ENCODE measurements around the gene TRPV2.

Gene TRPV2

DNA sequence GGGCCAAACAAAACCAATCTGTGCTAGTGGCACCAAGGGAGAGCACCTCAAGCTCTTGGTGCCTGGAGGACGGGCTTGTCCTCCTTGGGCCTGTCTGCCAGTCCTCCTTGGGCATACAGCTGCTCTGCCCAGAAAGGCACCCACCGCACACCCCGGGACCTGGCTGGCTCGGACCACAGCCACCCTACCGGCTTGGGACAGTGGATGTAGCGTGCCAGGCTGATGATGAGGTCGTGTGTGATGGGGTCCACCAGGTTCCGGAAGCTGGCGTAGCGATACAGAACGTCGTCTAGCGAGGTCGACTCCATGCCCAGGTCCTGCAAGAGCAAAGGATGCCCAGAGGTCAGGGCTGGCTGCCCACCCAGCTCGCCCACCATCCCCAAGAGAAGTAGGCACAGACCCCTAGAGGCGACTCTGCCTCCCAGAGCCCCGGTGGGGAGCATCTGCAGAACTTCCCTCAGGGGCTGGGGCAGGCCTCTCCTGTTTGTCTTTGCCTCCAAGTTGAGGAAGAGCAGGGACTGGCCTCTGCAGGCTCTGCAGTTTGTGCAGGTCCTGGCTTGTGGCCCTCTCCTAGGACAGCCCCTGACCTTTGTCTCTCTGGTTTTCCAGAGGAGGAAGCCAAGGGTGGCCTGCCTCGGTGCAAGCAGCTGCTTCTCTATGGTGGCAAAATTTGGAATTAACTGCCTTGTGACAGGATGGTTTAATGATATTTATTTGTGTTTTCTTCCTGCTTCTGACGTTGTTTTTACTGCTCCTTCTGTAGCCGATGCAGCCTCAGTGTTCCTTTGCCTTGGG is 46.9 kb downstream of the TRPV2 start:
- POLR2A ChIA-PET, result interaction anchor here (0.6 to 2.3 kb wide), 3 partner anchors 9 to 506 kb away, joined by 4 to 10 read pairs (median 5); no protein-coding TSS in a partner anchor

DNA sequence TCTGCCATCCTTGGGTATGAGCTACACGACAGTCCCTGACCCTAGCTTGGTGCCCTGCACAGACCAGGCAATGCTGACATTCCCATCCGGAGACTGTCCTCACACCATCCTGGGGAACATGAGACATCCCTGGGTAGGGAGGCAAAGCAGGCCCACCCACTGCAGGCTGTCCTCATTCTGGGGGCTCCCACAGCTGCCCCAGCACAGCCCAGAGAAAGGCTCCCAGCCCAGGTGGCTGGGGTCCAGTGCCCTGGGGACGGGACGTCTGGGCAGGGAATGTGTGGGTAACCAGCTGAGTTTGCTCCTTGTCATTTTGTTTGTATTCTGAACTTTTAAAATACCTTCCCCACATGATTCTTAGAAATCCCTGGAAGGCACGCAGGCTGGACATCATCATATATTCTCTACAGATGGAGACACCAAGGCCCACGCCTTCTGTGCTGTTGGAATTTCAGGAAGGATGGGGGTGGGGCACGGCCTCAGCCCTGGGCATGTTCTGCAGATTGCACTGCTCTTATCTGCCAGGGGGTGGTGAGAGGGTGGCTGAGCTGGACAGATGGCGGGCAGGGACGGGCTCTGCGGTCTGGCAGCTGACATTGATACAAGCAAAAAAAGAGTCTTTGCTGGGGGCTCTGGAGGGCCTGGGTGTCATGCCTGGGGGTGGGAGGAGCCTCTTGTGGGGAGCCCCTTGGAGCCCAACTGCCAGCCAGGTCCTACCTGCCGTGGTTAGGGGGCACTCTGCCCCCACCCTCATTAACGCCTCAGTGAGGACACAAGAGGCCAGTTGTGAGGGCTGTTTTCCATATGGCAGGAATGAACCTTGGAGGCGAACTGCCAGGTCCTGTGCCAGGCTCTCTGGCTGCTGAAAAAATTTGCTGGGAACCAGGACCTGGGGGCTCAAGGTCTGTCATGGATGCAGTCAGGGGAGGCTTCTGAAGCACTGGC is 48.3 kb downstream of the TRPV2 start:
- TF ChIP-seq HDGF (IDR thresholded peaks at IDR 0.05; ENCODE audit: borderline replicate concordance), result no peak
- no peak for TF ChIP-seq LEF1 (IDR thresholded peaks at IDR 0.05; ENCODE audit: borderline replicate concordance)
- TF ChIP-seq ZNF384 (IDR thresholded peaks at IDR 0.05), result no peak
- no peak for TF ChIP-seq CTBP1 (IDR thresholded peaks at IDR 0.05; ENCODE audit: borderline replicate concordance)
- no peak for TF ChIP-seq SP1 (IDR thresholded peaks at IDR 0.05)
- no peak for TF ChIP-seq BHLHE40 (IDR thresholded peaks at IDR 0.05; ENCODE audit: borderline replicate concordance)
- TF ChIP-seq FOXA1 (IDR thresholded peaks at IDR 0.05), result no peak
- no peak for TF ChIP-seq FOXM1 (IDR thresholded peaks at IDR 0.05; ENCODE audit: borderline replicate concordance)
- no peak for TF ChIP-seq FOXK2 (IDR thresholded peaks at IDR 0.05)
- TF ChIP-seq NFRKB (IDR thresholded peaks at IDR 0.05), result no peak
- TF ChIP-seq ELF4 (IDR thresholded peaks at IDR 0.05), result no peak
- CTCF ChIA-PET, result interaction anchor here (1.2 to 2.2 kb wide), 3 partner anchors 11 to 57 kb away, joined by 4 to 6 read pairs (median 5); no protein-coding TSS in a partner anchor
- no peak for DNase-seq (ENCODE audit: extremely low spot score)
- POLR2A ChIA-PET, result interaction anchor here (0.9 to 1.3 kb wide), 3 partner anchors 25 to 72 kb away, joined by 3 read pairs; no protein-coding TSS in a partner anchor

More for the DNA sequence above, 46.9 kb downstream of the TRPV2 start:
- CTCF ChIA-PET, result interaction anchor here (1.2 to 1.5 kb wide), 2 partner anchors 9 to 11 kb away, joined by 4 to 6 read pairs; no protein-coding TSS in a partner anchor
- no peak for DNase-seq (ENCODE audit: extremely low spot score)
- TF ChIP-seq SP1 (IDR thresholded peaks at IDR 0.05), result no peak
- TF ChIP-seq FOXK2 (IDR thresholded peaks at IDR 0.05), result no peak
- no peak for TF ChIP-seq TARDBP (IDR thresholded peaks at IDR 0.05)
- no peak for TF ChIP-seq LEF1 (IDR thresholded peaks at IDR 0.05; ENCODE audit: borderline replicate concordance)
- TF ChIP-seq FOXM1 (IDR thresholded peaks at IDR 0.05; ENCODE audit: borderline replicate concordance), result no peak
- TF ChIP-seq L3MBTL2 (conservative IDR thresholded peaks at IDR 0.05), result no peak
- TF ChIP-seq FOXA1 (IDR thresholded peaks at IDR 0.05), result no peak
- TF ChIP-seq HDGF (IDR thresholded peaks at IDR 0.05; ENCODE audit: borderline replicate concordance), result no peak
- TF ChIP-seq, protein P1, sequence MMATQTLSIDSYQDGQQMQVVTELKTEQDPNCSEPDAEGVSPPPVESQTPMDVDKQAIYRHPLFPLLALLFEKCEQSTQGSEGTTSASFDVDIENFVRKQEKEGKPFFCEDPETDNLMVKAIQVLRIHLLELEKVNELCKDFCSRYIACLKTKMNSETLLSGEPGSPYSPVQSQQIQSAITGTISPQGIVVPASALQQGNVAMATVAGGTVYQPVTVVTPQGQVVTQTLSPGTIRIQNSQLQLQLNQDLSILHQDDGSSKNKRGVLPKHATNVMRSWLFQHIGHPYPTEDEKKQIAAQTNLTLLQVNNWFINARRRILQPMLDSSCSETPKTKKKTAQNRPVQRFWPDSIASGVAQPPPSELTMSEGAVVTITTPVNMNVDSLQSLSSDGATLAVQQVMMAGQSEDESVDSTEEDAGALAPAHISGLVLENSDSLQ (IDR thresholded peaks at IDR 0.05), result no peak
- no peak for TF ChIP-seq ARNT (IDR thresholded peaks at IDR 0.05)
- no peak for TF ChIP-seq SUZ12 (IDR thresholded peaks at IDR 0.05)
- TF ChIP-seq ZNF384 (IDR thresholded peaks at IDR 0.05), result no peak
- no peak for TF ChIP-seq BHLHE40 (IDR thresholded peaks at IDR 0.05; ENCODE audit: borderline replicate concordance)
- no peak for TF ChIP-seq ELF4 (IDR thresholded peaks at IDR 0.05)
- no peak for TF ChIP-seq CTBP1 (IDR thresholded peaks at IDR 0.05; ENCODE audit: borderline replicate concordance)
- no peak for TF ChIP-seq NFRKB (IDR thresholded peaks at IDR 0.05)

DNA sequence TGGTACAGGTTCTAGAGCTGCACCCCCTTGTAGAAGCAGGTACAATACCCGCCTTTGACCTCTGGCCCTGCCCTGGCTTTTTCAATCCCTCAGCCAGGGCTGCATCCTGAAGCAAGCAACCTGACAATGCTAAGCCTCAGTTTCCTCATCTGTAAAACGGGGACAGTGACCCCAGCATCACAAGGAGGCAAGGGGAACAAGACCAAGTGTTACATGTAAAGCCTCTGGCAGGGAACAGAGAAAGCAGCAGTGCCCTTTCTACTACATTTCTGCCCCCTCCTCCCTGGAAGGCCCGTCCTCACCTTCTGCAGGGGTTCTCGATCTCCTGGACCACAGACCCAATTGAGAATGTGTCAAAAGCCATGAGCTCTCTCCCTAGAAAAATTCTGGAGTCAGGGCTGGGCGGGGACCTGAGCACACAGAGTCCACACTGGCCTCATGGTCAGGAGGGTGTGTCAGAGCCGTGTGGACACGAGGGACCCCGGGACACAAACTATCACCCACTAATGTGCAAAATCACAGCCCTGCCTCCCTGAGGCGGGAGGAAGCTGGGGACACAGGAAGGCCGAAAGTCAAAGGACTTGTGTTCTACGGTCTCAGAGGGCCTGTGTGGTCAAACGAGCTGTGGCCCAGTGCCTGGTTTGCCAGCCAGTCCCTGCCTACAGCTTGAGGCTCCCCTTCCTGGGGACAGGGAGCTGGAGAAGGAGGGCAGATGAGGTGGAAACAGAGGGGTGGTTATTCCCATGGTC is 49.1 kb downstream of the TRPV2 start:
- CTCF ChIA-PET, result interaction anchor here (1.3 to 2.2 kb wide), 2 partner anchors 11 to 56 kb away, joined by 5 to 6 read pairs; no protein-coding TSS in a partner anchor
- no peak for DNase-seq (ENCODE audit: extremely low spot score)
- POLR2A ChIA-PET, result interaction anchor here (1.3 to 1.8 kb wide), 2 partner anchors 26 to 71 kb away, joined by 3 to 5 read pairs; no protein-coding TSS in a partner anchor
- no peak for TF ChIP-seq SP1 (IDR thresholded peaks at IDR 0.05)
- no peak for TF ChIP-seq CTBP1 (IDR thresholded peaks at IDR 0.05; ENCODE audit: borderline replicate concordance)
- TF ChIP-seq, protein P1 (IDR thresholded peaks at IDR 0.05), result no peak
- no peak for TF ChIP-seq TARDBP (IDR thresholded peaks at IDR 0.05)
- TF ChIP-seq ELF4 (IDR thresholded peaks at IDR 0.05), result no peak
- no peak for TF ChIP-seq FOXK2 (IDR thresholded peaks at IDR 0.05)
- TF ChIP-seq SUZ12 (IDR thresholded peaks at IDR 0.05), result no peak
- TF ChIP-seq HDGF (IDR thresholded peaks at IDR 0.05; ENCODE audit: borderline replicate concordance), result no peak
- TF ChIP-seq FOXM1 (IDR thresholded peaks at IDR 0.05; ENCODE audit: borderline replicate concordance), result no peak
- TF ChIP-seq ZNF384 (IDR thresholded peaks at IDR 0.05), result no peak
- TF ChIP-seq ARNT (IDR thresholded peaks at IDR 0.05), result no peak
- no peak for TF ChIP-seq FOXA1 (IDR thresholded peaks at IDR 0.05)
- TF ChIP-seq NFRKB (IDR thresholded peaks at IDR 0.05), result no peak

DNA sequence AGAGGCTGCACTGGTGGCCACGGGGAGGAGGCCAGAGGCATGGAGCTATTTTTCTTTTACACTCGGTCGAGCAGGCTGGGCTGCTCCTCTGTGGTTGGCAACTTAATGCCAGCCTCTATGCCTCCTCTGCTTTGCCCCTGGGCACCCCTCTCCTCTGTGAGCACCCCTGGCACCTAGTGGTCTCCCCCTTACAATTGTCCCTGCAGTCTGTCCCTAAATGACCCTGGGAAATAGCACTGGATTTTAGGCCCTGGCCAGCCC is 49.6 kb downstream of the TRPV2 start:
- ChIA-PET POLR2A (interaction anchor here (1.3 to 1.8 kb wide), 2 partner anchors 26 to 71 kb away, joined by 3 to 5 read pairs; no protein-coding TSS in a partner anchor), CTCF (interaction anchor here (2.2 kb wide), 1 partner anchor 12 kb away, joined by 5 read pairs; no protein-coding TSS in a partner anchor)
- DNase-seq (ENCODE audit: extremely low spot score), result no peak
- TF ChIP-seq CTBP1 (IDR thresholded peaks at IDR 0.05; ENCODE audit: borderline replicate concordance), result no peak
- TF ChIP-seq SP1 (IDR thresholded peaks at IDR 0.05), result no peak

DNA sequence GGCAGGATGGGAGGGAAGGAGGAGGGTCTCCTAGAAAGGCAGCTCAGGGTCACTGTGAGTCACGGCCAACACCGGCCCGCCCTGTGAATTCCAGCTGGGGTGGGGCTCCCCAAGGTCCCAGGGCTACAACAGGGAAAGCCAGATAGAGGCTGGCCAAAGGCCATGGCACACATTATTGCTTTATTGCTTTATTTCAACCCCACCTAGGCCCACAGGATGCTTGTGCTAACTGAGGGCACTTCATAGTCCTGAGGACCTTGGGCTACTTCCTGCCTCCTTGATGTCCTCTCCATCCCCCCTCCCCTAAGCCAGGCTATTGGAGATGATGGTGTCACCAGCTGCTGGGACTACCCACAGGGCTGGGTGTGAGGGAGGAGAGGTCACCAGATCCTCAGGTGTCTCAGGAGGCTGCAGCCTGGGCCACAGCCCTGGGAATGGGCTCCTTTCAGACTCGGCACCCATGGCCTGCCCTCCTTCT is 50.5 kb downstream of the TRPV2 start:
- no peak for DNase-seq (ENCODE audit: extremely low spot score)
- TF ChIP-seq FOXA1 (IDR thresholded peaks at IDR 0.05), result no peak
- no peak for TF ChIP-seq TARDBP (IDR thresholded peaks at IDR 0.05)
- no peak for TF ChIP-seq NFRKB (IDR thresholded peaks at IDR 0.05)
- no peak for TF ChIP-seq SP1 (IDR thresholded peaks at IDR 0.05)
- no peak for TF ChIP-seq SUZ12 (IDR thresholded peaks at IDR 0.05)
- TF ChIP-seq FOXM1 (IDR thresholded peaks at IDR 0.05; ENCODE audit: borderline replicate concordance), result no peak
- no peak for TF ChIP-seq L3MBTL2 (conservative IDR thresholded peaks at IDR 0.05)
- TF ChIP-seq CTBP1 (IDR thresholded peaks at IDR 0.05; ENCODE audit: borderline replicate concordance), result no peak
- TF ChIP-seq, protein P1 (IDR thresholded peaks at IDR 0.05), result no peak
- no peak for TF ChIP-seq HDGF (IDR thresholded peaks at IDR 0.05; ENCODE audit: borderline replicate concordance)
- no peak for TF ChIP-seq LEF1 (IDR thresholded peaks at IDR 0.05; ENCODE audit: borderline replicate concordance)
- no peak for TF ChIP-seq FOXK2 (IDR thresholded peaks at IDR 0.05)
- TF ChIP-seq BHLHE40 (IDR thresholded peaks at IDR 0.05; ENCODE audit: borderline replicate concordance), result no peak
- no peak for TF ChIP-seq ZNF384 (IDR thresholded peaks at IDR 0.05)
- TF ChIP-seq ARNT (IDR thresholded peaks at IDR 0.05), result no peak
- TF ChIP-seq ELF4 (IDR thresholded peaks at IDR 0.05), result no peak
- CTCF ChIA-PET, result interaction anchor here (2.2 kb wide), 1 partner anchor 13 kb away, joined by 5 read pairs; no protein-coding TSS in a partner anchor
- POLR2A ChIA-PET, result interaction anchor here (1.8 kb wide), 1 partner anchor 27 kb away, joined by 5 read pairs; no protein-coding TSS in a partner anchor

Measured in HEK293T (cell line).